ENCODE measurements around the gene ST6GALNAC3.
A peak's percentile ranks its signal among the peaks of the same experiment; 100 is the strongest.
"Not testable (repeated sequence)": the region's sequence is repeated elsewhere in the genome, so short reads cannot be mapped to it uniquely, and the experiment has no call there.

Gene ST6GALNAC3

GRCh38 chr1:76239470-76239918 lies 164.9 kb downstream of the ST6GALNAC3 start (continued):
- TF ChIP-seq ZNF707 (tag by site-specific recombination; IDR thresholded peaks at IDR 0.05): no peak
- TF ChIP-seq ZNF747 (tag by site-specific recombination; IDR thresholded peaks at IDR 0.05): no peak
- no peak for TF ChIP-seq SCRT2 (tag by site-specific recombination; IDR thresholded peaks at IDR 0.05)
- no peak for TF ChIP-seq TCF7L2 (IDR thresholded peaks at IDR 0.05; ENCODE audit: borderline replicate concordance, low read depth, low read length)
- peak; percentile 87 for TF ChIP-seq MZF1 (tag by site-specific recombination; IDR thresholded peaks at IDR 0.05; ENCODE audit: borderline replicate concordance)
- TF ChIP-seq ZNF514 (tag by site-specific recombination; IDR thresholded peaks at IDR 0.05): no peak
- no peak for TF ChIP-seq SCRT1 (tag by site-specific recombination; IDR thresholded peaks at IDR 0.05; ENCODE audit: borderline replicate concordance)
- no peak for TF ChIP-seq SP3 (tag by site-specific recombination; IDR thresholded peaks at IDR 0.05)
- TF ChIP-seq ZNF658 (tag by site-specific recombination; IDR thresholded peaks at IDR 0.05): no peak
- peak; percentile 67 for TF ChIP-seq FEZF1 (tag by site-specific recombination; IDR thresholded peaks at IDR 0.05)
- TF ChIP-seq ZNF830 (tag by site-specific recombination; IDR thresholded peaks at IDR 0.05; ENCODE audit: low read depth): no peak
- TF ChIP-seq ZNF146 (tag by site-specific recombination; IDR thresholded peaks at IDR 0.05): no peak
- no peak for TF ChIP-seq ZNF473 (tag by site-specific recombination; IDR thresholded peaks at IDR 0.05)
- TF ChIP-seq ZNF501 (tag by site-specific recombination; IDR thresholded peaks at IDR 0.05): 0 out of 2 replicates have a peak, but pooled peaks have one; percentile 63
- TF ChIP-seq ZNF610 (tag by site-specific recombination; IDR thresholded peaks at IDR 0.05; ENCODE audit: borderline replicate concordance): peak; percentile 72; the same call in 1 of the 2 replicates
- TF ChIP-seq ZNF585B (tag by site-specific recombination; IDR thresholded peaks at IDR 0.05): no peak
- TF ChIP-seq HIC1 (tag by site-specific recombination; IDR thresholded peaks at IDR 0.05): no peak
- no peak for TF ChIP-seq ZNF248 (tag by site-specific recombination; IDR thresholded peaks at IDR 0.05)
- TF ChIP-seq EGR2 (tag by site-specific recombination; IDR thresholded peaks at IDR 0.05; ENCODE audit: low read depth): 0 out of 2 replicates have a peak, but pooled peaks have one; percentile 13
- no peak for TF ChIP-seq ZNF221 (tag by site-specific recombination; IDR thresholded peaks at IDR 0.05; ENCODE audit: borderline replicate concordance)
- TF ChIP-seq PRDM1 (tag by site-specific recombination; IDR thresholded peaks at IDR 0.05): no peak

GRCh38 chr1:76240316-76240715 lies 165.8 kb downstream of the ST6GALNAC3 start:
- ChIA-PET CTCF (no interaction called here), POLR2A (no interaction called here)
- no peaks in the 10 kb centered on the region for H3K36me3 ChIP-seq (ENCODE audit: control insufficient read depth in 2 of 2, insufficient read depth in 1 of 2, low read length in 2 of 2)

GRCh38 chr1:76242587-76242986 lies 168.0 kb downstream of the ST6GALNAC3 start:
- H3K9me3 ChIP-seq (ENCODE audit: control insufficient read depth, insufficient read depth, low read depth, low read length); H3K36me3 ChIP-seq (ENCODE audit: control insufficient read depth in 2 of 2, insufficient read depth in 1 of 2, low read length in 2 of 2); H3K27ac ChIP-seq (ENCODE audit: extremely low read depth, low read depth, low read length); POLR2A ChIA-PET; H3K4me3 ChIP-seq (ENCODE audit: low read depth, low read length): not testable (repeated sequence)
- peaks cover 16% of the 10 kb centered on the region for H3K4me1 ChIP-seq (ENCODE audit: control insufficient read depth, insufficient read depth, low read length)
- CTCF ChIA-PET: interaction anchor here (0.8 kb wide), 1 partner anchor 183 kb away, joined by 3 read pairs; no protein-coding TSS in a partner anchor
- peak; percentile 95 for TF ChIP-seq ZNF146 (tag by site-specific recombination; IDR thresholded peaks at IDR 0.05)
- TF ChIP-seq, protein P1, sequence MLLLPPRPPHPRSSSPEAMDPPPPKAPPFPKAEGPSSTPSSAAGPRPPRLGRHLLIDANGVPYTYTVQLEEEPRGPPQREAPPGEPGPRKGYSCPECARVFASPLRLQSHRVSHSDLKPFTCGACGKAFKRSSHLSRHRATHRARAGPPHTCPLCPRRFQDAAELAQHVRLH (tag by site-specific recombination; IDR thresholded peaks at IDR 0.05): peak; percentile 59; the same call in 1 of the 2 replicates

More at GRCh38 chr1:76240316-76240715, 165.8 kb downstream of the ST6GALNAC3 start:
- no peak for TF ChIP-seq YY2 (tag by site-specific recombination; IDR thresholded peaks at IDR 0.05)
- no peak for TF ChIP-seq SETDB1 (IDR thresholded peaks at IDR 0.05; ENCODE audit: insufficient read length, low read length)
- TF ChIP-seq ZNF138 (tag by site-specific recombination; IDR thresholded peaks at IDR 0.05; ENCODE audit: borderline replicate concordance): no peak
- TF ChIP-seq ZNF600 (tag by site-specific recombination; IDR thresholded peaks at IDR 0.05): 0 out of 2 replicates have a peak, but pooled peaks have one; percentile 33
- peak; percentile 88 for TF ChIP-seq FEZF1 (tag by site-specific recombination; IDR thresholded peaks at IDR 0.05)
- Histone ChIP-seq H3K27ac (ENCODE audit: extremely low read depth, low read depth, low read length) (peak overlapping the region; percentile 40), H3K4me3 (ENCODE audit: low read depth, low read length) (no peak overlapping the region), H3K9me3 (ENCODE audit: control insufficient read depth, insufficient read depth, low read depth, low read length) (no peaks in the 10 kb centered on the region), H3K4me1 (ENCODE audit: control insufficient read depth, insufficient read depth, low read length) (peaks cover 16% of the 10 kb centered on the region)

All from HEK293 (cell line).